ENCODE results near the gene GALNT15.

DNA sequence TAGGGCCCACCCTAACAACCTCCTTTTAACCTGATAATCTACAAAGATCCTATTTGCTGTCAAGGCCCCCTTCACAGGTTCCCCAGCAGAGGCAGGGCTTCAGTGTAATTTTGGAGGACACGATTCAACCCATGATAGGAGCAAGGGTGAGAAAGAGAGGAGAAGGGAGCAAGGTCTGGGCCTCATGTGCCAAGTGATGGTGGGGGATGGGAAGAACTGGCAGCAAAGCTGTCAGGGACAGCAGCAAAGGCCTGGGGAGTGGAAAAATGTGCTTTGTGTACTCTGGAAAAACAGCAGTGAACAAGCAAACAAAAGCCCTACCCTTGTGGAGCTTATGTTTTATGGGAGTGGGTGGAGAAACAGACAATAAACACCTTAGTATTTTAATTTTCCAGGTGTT is 2.7 kb upstream of the GALNT15 start:
- TF ChIP-seq, protein P1, sequence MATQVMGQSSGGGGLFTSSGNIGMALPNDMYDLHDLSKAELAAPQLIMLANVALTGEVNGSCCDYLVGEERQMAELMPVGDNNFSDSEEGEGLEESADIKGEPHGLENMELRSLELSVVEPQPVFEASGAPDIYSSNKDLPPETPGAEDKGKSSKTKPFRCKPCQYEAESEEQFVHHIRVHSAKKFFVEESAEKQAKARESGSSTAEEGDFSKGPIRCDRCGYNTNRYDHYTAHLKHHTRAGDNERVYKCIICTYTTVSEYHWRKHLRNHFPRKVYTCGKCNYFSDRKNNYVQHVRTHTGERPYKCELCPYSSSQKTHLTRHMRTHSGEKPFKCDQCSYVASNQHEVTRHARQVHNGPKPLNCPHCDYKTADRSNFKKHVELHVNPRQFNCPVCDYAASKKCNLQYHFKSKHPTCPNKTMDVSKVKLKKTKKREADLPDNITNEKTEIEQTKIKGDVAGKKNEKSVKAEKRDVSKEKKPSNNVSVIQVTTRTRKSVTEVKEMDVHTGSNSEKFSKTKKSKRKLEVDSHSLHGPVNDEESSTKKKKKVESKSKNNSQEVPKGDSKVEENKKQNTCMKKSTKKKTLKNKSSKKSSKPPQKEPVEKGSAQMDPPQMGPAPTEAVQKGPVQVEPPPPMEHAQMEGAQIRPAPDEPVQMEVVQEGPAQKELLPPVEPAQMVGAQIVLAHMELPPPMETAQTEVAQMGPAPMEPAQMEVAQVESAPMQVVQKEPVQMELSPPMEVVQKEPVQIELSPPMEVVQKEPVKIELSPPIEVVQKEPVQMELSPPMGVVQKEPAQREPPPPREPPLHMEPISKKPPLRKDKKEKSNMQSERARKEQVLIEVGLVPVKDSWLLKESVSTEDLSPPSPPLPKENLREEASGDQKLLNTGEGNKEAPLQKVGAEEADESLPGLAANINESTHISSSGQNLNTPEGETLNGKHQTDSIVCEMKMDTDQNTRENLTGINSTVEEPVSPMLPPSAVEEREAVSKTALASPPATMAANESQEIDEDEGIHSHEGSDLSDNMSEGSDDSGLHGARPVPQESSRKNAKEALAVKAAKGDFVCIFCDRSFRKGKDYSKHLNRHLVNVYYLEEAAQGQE (IDR thresholded peaks at IDR 0.05; ENCODE audit: low read depth, low read length): no peak
- TF ChIP-seq, protein P2, sequence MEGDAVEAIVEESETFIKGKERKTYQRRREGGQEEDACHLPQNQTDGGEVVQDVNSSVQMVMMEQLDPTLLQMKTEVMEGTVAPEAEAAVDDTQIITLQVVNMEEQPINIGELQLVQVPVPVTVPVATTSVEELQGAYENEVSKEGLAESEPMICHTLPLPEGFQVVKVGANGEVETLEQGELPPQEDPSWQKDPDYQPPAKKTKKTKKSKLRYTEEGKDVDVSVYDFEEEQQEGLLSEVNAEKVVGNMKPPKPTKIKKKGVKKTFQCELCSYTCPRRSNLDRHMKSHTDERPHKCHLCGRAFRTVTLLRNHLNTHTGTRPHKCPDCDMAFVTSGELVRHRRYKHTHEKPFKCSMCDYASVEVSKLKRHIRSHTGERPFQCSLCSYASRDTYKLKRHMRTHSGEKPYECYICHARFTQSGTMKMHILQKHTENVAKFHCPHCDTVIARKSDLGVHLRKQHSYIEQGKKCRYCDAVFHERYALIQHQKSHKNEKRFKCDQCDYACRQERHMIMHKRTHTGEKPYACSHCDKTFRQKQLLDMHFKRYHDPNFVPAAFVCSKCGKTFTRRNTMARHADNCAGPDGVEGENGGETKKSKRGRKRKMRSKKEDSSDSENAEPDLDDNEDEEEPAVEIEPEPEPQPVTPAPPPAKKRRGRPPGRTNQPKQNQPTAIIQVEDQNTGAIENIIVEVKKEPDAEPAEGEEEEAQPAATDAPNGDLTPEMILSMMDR (IDR thresholded peaks at IDR 0.05): no peak
- no peak for TF ChIP-seq TEAD4 (IDR thresholded peaks at IDR 0.05; ENCODE audit: borderline replicate concordance, insufficient read depth)
- no peak for TF ChIP-seq YY1 (IDR thresholded peaks at IDR 0.05; ENCODE audit: low read depth)
- no peak for TF ChIP-seq FOSL2 (IDR thresholded peaks at IDR 0.05; ENCODE audit: borderline replicate concordance, low read depth)
- TF ChIP-seq RFX5 (IDR thresholded peaks at IDR 0.05; ENCODE audit: low read length): no peak
- TF ChIP-seq POLR2AphosphoS5 (IDR thresholded peaks at IDR 0.05; ENCODE audit: low read depth, low read length): no peak
- no peak for TF ChIP-seq JUND (IDR thresholded peaks at IDR 0.05)
- TF ChIP-seq, protein P3, sequence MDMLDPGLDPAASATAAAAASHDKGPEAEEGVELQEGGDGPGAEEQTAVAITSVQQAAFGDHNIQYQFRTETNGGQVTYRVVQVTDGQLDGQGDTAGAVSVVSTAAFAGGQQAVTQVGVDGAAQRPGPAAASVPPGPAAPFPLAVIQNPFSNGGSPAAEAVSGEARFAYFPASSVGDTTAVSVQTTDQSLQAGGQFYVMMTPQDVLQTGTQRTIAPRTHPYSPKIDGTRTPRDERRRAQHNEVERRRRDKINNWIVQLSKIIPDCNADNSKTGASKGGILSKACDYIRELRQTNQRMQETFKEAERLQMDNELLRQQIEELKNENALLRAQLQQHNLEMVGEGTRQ (IDR thresholded peaks at IDR 0.05; ENCODE audit: borderline replicate concordance, low read depth, low read length): no peak
- no peak for TF ChIP-seq RAD21 (IDR thresholded peaks at IDR 0.05; ENCODE audit: low read length)
- TF ChIP-seq, protein P4, sequence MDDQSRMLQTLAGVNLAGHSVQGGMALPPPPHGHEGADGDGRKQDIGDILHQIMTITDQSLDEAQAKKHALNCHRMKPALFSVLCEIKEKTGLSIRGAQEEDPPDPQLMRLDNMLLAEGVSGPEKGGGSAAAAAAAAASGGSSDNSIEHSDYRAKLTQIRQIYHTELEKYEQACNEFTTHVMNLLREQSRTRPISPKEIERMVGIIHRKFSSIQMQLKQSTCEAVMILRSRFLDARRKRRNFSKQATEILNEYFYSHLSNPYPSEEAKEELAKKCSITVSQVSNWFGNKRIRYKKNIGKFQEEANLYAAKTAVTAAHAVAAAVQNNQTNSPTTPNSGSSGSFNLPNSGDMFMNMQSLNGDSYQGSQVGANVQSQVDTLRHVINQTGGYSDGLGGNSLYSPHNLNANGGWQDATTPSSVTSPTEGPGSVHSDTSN (IDR thresholded peaks at IDR 0.05): no peak
